Measurements from ENCODE around the gene DDX51.

DNA sequence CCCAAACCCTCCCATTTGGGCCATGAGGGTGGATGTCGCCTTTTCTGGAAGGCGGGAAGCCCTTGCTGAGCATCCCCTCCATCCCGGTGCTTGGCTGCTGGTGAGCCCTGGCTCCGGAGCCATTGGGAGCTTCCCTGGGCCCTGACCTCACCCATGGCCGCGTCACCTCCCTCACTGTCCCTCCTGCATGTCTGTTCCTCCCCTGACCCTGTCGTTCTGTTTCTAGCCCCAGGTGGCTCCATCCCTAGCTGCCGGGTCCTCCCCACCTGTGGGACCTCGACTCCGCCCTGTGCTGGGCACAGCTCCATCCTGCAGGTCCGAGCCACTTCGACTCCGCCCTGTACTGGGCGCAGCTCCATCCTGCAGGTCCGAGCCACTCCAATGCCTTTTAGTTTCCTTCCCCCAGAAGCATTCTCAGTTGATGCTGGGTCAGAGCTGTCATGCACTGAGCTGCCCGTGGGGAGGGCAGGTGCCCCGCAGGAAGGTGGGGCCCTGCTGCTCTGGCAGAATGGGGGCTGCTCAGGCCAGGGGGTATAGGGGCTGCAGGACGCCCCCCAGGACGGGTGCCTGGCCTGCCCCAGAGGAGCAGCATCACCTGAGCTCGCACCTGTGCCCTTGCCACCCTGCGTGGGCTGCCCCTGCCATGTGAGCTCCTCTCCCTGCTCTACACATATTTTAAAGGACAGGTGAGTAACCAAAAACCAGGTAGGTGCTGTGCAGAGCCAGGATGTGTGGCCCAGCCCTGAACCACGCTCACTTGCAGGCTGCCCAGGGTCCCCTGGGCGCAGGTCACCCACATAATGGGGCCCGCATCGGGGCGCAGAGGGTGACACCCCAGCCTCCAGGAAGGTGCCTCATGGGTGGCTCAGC lies 19.2 kb upstream of the DDX51 start:
- TF ChIP-seq, protein P1, sequence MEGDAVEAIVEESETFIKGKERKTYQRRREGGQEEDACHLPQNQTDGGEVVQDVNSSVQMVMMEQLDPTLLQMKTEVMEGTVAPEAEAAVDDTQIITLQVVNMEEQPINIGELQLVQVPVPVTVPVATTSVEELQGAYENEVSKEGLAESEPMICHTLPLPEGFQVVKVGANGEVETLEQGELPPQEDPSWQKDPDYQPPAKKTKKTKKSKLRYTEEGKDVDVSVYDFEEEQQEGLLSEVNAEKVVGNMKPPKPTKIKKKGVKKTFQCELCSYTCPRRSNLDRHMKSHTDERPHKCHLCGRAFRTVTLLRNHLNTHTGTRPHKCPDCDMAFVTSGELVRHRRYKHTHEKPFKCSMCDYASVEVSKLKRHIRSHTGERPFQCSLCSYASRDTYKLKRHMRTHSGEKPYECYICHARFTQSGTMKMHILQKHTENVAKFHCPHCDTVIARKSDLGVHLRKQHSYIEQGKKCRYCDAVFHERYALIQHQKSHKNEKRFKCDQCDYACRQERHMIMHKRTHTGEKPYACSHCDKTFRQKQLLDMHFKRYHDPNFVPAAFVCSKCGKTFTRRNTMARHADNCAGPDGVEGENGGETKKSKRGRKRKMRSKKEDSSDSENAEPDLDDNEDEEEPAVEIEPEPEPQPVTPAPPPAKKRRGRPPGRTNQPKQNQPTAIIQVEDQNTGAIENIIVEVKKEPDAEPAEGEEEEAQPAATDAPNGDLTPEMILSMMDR (IDR thresholded peaks at IDR 0.05): no peak
- no peak for TF ChIP-seq POLR2A (IDR thresholded peaks at IDR 0.05)

Data from Peyer's patch (tissue), 4 donors.